Measurements from ENCODE around the gene TFCP2L1. TPM values are rescaled to one million over a fixed set of nuclear protein-coding genes. Genes with fewer than 3 reads are reported as not detected.
A peak's percentile ranks its signal among the peaks of the same experiment; 100 is the strongest.

Gene TFCP2L1
- total and polyA plus RNA-seq, 10 donors, result 0.15 to 8.9 (median 2.7) TPM

DNA sequence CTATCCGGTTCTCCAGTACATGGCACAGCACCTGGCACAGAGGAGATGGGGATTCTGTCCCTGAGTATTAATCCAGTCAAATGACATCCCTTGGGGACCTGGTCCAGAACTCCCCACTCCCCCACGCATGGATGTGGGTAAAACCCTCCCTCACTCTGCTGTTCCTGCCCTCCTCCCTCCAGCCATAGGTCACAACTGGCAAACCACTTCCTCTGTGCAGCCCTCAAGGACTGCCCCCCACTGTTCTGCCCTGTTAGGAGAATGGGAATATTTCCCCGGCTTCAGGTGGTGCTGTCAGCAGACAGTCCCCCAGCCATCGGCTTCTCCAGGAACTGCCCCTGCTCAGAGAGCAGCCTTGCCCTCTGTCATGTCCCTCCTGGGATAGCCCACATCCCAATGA is 1.5 kb upstream of the TFCP2L1 start:
- Histone ChIP-seq H3K36me3 (no peaks in the 10 kb centered on the region), H3K27me3 (replicated peaks in 1 of 7) (peaks cover 0 to 52% (median 17%) of the 10 kb centered on the region in 7 donors), H3K27ac (peak overlapping the region in 2 of 8 donors; percentile 13 to 30), H3K4me1 (peaks cover 2 to 52% (median 24%) of the 10 kb centered on the region in 6 donors), H3K9me3 (no peaks in the 10 kb centered on the region), H3K4me3 (no peak overlapping the region)
- WGBS, 5 donors, result 65 to 87% (median 76%) methylated on average over 4 of the region's 4 CpGs
- intact Hi-C loops (cut with DNase I; ENCODE audit: low total_unique reads), result no loop called here
- TF ChIP-seq POLR2AphosphoS5 (IDR thresholded peaks at IDR 0.05) (no peak), POLR2A (IDR thresholded peaks at IDR 0.05) (no peak)
- TF ChIP-seq, protein P1, sequence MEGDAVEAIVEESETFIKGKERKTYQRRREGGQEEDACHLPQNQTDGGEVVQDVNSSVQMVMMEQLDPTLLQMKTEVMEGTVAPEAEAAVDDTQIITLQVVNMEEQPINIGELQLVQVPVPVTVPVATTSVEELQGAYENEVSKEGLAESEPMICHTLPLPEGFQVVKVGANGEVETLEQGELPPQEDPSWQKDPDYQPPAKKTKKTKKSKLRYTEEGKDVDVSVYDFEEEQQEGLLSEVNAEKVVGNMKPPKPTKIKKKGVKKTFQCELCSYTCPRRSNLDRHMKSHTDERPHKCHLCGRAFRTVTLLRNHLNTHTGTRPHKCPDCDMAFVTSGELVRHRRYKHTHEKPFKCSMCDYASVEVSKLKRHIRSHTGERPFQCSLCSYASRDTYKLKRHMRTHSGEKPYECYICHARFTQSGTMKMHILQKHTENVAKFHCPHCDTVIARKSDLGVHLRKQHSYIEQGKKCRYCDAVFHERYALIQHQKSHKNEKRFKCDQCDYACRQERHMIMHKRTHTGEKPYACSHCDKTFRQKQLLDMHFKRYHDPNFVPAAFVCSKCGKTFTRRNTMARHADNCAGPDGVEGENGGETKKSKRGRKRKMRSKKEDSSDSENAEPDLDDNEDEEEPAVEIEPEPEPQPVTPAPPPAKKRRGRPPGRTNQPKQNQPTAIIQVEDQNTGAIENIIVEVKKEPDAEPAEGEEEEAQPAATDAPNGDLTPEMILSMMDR (IDR thresholded peaks at IDR 0.05 in 8 of 11, conservative IDR thresholded peaks at IDR 0.05 in 3 of 11), result no peak
- DNase-seq, result no peak

DNA sequence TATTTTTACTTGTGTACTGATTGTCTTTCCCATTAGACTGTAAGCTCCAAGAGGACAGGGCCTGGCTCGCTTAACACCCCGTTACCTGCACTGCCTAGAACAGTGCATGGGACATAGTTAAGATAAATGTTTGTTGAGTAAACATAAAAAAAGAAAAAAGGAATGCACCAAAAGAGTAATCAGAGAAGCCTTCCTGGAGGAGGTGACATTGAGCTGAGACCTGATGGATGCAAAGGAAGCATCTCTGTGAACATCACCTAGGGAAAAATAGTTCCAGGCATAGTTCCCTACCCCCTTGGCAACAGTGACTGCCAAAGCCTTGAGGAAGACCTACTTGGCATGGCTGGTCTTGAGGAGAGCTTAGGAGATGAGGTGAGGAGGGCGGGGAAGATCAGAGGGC is 924 bp upstream of the TFCP2L1 start:
- WGBS, 5 donors, result 97 to 100% (median 97%) methylated on average over 3 of the region's 3 CpGs
- Histone ChIP-seq H3K4me1 (peaks cover 2 to 58% (median 28%) of the 10 kb centered on the region in 6 donors), H3K4me3 (no peak overlapping the region), H3K36me3 (no peaks in the 10 kb centered on the region), H3K9me3 (no peaks in the 10 kb centered on the region), H3K27me3 (replicated peaks in 1 of 7) (peaks cover 0 to 58% (median 17%) of the 10 kb centered on the region in 7 donors), H3K27ac (no peak overlapping the region)
- TF ChIP-seq, protein P1 (IDR thresholded peaks at IDR 0.05 in 8 of 11, conservative IDR thresholded peaks at IDR 0.05 in 3 of 11), result no peak
- TF ChIP-seq POLR2A (IDR thresholded peaks at IDR 0.05) (no peak), POLR2AphosphoS5 (IDR thresholded peaks at IDR 0.05) (no peak)
- no peak for DNase-seq
- intact Hi-C loops (cut with DNase I; ENCODE audit: low total_unique reads), result no loop called here

DNA sequence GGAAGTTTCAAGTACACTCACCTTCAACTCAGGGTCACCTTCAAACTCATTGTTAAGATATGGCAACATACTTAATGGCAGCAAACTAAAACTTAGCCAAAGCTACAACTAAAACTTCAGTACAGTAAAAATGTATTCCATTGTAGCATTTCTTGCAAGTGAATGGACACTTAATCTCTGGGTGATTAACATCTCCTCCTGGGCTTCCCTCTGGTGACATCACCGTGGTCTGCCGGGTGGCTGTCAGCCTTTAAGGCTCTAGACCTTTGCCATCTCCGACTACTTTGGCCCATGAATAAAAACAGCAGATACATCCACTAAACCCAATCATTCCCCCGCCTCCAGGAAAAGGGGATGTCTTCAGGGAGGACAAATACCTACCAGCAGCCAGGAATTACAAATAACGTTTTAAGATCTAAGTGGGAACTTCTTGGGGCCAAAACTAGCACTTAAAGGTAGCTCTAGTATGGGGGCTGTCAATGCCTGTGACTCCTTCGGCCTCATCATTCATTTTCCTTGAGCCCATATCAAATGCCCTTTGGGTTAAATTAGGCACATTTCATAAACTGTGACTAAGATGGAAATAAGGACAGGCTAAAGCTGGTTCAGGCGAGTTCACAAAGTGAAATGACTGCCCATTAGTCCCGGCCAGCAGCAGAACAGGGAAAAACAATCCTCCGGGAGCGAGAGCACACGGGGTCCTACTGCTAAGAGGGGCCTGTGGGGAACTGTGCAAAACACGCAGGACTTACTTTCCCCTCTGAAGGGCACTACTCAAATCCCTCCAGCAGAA is 1.1 kb downstream of the TFCP2L1 start:
- H3K27me3 ChIP-seq (replicated peaks in 1 of 7), result peaks cover 0 to 66% (median 17%) of the 10 kb centered on the region in 7 donors
- intact Hi-C loops (cut with DNase I; ENCODE audit: low total_unique reads), result no loop called here
- peaks cover 2 to 60% (median 28%) of the 10 kb centered on the region in 6 donors for H3K4me1 ChIP-seq
- no peaks in the 10 kb centered on the region for H3K9me3 ChIP-seq
- DNase-seq, result no peak
- 42 to 65% (median 52%) methylated on average over 12 of the region's 12 CpGs for WGBS, 5 donors
- no peaks in the 10 kb centered on the region for H3K36me3 ChIP-seq
- peak overlapping the region in 3 of 8 donors; percentile 36 to 61 (median 59) for H3K27ac ChIP-seq
- H3K4me3 ChIP-seq, result peak overlapping the region; percentile 34 to 76 (median 50)
- TF ChIP-seq, protein P1 (IDR thresholded peaks at IDR 0.05 in 8 of 11, conservative IDR thresholded peaks at IDR 0.05 in 3 of 11), result no peak
- TF ChIP-seq POLR2A (IDR thresholded peaks at IDR 0.05) (no peak), POLR2AphosphoS5 (IDR thresholded peaks at IDR 0.05) (no peak)

DNA sequence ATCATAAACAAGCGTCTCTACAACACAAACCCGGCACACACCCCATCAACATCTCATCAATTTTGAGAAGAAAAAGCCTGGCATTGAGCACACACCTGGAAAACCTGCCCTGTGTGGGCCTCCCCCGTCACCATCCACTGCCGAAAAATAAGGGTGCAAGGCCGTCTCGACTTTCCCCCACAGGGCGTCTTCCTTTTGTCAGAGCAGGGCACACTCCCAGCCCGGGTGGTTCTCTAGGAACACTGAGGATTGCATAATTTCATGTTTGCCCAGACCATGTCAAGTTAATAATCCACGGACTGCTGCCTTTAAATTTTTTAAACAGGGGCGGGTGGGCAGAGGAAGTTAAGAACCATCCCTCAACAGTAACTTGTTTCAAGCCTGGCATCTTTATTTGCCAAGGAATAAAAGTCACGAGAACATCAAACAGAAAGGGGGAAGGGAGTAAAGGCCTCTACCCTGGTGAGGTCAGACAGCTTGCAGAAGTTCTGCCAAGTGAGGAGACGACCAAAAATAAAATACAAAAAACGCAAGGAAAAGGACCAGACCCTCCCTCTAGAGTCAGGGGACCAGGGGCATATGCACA is 2.1 kb downstream of the TFCP2L1 start:
- peak in 1 of 3 donors; percentile 31 for TF ChIP-seq POLR2AphosphoS5 (IDR thresholded peaks at IDR 0.05)
- TF ChIP-seq, protein P1 (IDR thresholded peaks at IDR 0.05 in 8 of 11, conservative IDR thresholded peaks at IDR 0.05 in 3 of 11), result no peak
- Histone ChIP-seq H3K27me3 (replicated peaks in 1 of 7) (peaks cover 0 to 66% (median 17%) of the 10 kb centered on the region in 7 donors), H3K36me3 (no peaks in the 10 kb centered on the region), H3K9me3 (no peaks in the 10 kb centered on the region), H3K4me3 (peak overlapping the region in 3 of 8 donors; percentile 4 to 76 (median 64)), H3K4me1 (peaks cover 2 to 60% (median 28%) of the 10 kb centered on the region in 6 donors), H3K27ac (peak overlapping the region in 2 of 8 donors; percentile 36 to 61)
- intact Hi-C loops (cut with DNase I; ENCODE audit: low total_unique reads), result no loop called here
- DNase-seq, result no peak
- 68 to 82% (median 70%) methylated on average over 13 of the region's 13 CpGs for WGBS, 5 donors

Measured in spleen (tissue), 11 donors.